ENCODE data around the gene TLE2.

TLE2 gene

DNA sequence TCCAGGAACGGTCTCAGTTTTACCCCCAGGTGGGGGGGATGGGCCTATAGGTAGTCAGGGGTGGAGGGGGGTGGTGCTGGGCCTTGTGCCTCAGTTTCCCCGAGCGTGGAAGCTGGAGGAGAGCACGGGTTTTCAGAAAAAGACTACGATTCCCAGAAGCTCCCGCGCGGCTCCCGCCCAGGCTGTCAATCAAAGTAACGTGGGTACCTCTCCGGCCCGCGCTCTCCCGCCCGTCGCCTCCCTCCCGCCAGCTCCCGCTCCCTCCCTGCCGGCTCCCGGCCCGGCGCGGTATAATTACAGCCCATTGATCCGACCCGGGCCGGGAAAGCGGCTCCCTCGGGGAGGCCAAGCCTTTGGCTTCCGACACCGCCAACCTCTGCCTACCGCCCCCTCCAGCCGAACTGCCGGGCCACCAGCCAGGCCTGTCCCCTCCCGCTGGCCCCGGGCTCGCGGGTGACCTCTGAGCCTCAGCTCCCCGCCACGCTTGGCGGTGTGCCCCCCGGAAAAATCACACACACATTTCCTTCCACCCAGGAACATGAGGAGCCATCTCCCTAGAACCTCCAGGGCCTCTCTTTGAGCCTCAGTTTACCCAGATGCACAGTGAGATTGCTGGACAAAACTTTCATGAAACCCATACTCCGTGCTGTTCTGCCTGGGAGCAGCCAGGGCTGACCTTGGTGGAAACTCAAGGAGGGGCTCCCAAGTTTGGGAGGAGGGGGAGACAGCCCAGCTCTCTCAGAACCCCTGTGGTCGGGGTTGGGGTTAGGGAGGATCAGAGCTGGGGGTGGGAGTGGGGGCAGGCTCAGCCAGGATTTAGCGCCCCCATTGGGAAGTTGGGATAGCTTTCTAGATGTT, 7.3 kb upstream of the TLE2 start:
- peak; percentile 74 for DNase-seq (ENCODE audit: low spot score)

DNA sequence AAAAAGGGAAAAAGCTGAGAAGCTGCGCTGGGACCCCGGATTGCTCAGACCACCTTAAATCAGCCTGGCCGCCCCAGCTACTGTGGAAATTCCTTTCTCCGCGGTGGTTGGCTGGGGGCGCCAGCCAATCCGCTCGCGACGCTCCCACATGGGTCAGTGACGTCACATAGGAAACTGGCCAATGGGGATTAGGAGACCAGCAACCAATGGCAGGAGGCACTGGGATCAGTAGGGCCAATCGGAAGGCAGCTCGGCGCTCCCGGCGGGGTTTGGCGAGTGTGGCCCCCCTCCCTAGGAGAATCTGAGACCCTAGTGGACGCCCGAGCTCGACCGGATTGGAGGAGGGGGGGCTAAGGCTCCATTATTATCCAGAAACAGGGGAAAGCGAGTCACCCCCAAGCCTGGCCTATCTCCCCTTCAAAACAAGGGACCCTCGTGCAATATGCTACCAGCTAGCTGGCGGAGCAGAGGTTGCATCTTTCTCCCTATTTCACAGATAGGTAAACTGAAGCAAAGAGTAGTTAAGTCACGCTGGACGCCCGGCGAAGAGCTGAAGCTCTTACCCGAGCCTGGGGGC, 6.5 kb upstream of the TLE2 start:
- peak; percentile 99 for DNase-seq (ENCODE audit: low spot score)

DNA sequence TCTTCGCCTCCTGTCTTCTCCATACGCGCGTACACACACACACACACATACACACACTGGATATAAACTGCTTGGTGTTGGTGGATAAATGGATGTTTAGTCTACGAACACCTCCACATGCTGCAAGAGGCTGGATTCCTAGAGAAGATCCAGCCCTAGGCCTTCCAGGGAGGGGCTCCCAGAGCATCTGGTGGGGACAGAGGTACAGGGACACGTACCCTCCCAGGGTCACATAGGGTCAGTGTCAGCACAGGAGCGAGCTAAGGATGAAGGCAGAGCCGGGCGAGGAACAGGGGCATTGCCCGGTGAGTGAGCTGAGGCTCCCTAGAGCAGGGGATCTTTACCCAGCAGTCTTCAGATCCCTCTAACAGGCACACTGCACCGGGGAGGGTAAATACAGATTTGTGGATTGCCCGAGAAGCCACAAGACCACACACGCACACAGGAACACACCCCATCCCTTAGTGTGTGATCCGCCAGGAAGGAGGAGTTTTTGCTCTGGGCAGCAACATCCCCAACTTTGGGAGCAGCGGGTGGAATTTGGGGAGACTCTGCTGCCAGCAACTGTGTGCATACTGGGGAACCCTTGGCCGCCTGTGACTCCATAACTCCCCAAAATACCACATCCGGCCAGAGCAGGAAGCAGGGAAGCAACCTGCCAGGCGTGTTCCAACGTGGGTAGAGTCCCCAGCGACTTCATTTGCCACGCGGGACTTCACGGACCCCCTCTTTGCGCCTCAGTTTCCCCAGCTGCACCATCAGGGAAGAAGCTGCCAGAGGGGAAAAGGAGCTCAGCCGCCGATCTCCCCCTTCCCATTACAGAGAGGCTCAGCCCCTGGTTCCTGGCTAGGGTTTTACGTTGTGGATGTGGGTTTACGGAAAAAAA, 5.8 kb upstream of the TLE2 start:
- DNase-seq (ENCODE audit: low spot score): no peak

DNA sequence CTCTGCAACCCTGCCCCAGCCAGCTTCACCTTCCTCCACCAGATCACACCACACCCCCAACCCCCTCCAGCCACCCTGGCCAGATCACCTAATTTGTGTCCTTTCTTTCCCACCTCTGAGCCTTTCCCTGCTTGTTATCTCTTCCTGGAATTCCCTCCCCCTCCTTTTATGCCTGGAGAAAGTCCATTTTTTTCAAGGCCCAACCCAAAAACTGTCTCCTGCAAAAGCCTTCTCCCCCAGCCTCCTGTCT, 5.3 kb upstream of the TLE2 start:
- no peak for DNase-seq (ENCODE audit: low spot score)

DNA sequence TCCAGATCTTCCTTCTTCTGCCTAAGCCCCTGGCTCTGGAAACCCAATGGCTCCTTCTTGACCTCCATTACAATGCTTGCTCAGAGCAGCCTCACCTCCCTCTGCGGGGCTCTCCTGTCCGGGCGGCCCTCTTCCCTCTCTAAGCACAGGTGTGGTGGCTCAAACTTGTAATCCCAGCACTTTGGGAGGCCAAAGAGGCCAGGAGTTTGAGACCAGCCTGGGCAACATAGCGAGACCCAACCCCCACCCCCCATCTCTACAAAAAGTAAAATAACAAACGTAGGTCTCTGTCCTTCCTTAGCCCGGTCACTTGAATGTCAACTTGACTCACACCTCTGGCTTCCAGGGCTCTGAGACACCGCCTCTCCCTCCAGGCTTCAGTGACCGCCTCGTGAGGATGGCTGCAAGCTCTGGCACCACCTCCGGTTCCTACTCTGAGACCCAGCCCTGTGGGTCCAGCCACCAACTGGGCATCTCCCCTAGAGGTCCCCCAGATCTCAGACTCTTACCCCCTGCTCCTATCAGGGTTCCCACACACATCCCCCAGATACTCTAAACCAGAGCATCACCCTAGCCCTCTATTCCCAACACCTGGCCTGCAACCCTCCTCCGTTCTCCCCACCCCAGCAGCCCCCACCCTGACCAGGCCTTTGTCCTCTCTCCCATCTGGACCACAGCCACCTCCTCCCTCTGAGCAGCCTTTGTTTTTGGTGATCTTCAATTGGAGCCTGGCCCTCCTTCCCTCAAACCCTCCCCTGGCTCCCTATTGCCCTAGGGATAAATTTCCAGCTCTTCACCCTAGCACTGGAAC, 4.7 kb upstream of the TLE2 start:
- DNase-seq (ENCODE audit: low spot score): no peak

DNA sequence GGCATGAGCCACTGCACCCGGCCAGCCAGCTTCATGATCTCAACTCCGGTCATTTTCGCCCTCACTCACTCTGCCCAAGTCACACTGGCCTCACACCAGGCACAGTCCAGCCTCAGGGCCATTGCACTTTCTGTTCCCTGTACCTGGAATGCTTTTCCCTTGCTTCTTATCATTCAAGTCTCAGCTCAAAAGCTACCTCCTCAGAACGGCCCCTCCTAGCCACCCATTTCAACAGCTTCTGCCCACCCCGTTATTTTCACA, 2.5 kb upstream of the TLE2 start:
- DNase-seq (ENCODE audit: low spot score): no peak

DNA sequence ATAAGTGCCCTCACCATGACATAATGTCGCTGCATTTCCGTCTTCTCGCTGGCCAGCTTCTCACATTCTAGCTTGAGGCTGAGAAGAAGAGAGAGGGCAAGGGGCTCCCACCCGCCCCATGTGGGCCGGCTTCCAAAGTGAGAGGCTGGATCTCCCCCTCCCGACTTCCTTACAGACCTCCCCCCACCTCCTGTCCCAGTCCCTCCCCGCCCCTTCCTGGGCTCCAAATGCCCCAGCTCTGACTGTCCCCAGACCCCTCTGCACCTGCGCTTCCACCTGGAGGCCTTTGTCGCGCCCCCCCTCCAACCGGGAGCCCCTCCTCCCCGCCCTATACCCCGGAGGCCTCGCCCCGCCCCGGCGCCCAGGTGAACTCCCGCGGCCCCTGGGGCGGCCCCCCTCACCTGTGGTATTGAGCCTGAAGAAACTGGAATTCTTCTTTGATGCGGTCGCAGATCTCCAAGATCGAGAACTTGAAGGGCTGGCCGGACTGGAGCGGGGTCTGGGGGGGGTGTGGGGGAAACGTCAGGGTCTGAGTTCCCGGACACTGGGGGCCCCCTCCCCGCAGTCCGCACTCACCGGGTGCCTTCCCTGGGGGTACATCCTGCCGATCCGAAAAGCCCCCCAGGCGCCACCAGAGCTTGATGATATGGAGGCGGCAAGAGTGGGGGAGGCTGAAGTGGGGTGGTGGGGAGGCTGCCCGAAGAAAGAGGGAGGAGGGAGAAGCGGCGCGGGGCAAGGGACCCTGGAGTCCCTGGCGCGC, 595 bp downstream of the TLE2 start:
- no peak for DNase-seq (ENCODE audit: low spot score)

DNA sequence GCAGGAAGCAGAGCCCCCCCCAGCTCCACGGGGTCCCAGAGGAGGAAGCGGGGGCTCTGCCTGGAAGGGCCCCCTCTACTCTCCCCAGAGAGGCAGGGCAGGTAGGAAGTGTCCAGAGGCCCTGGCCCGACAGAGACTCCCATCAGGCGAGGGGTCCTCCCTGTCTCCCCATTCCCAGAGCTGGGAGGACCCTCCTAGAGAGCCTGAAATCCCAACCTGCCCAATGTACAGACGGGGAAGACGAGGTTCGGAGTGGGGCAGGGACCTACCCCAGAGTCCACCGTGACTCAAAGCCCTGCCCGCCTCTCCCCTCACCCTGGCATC, 1.1 kb downstream of the TLE2 start:
- no peak for DNase-seq (ENCODE audit: low spot score)

DNA sequence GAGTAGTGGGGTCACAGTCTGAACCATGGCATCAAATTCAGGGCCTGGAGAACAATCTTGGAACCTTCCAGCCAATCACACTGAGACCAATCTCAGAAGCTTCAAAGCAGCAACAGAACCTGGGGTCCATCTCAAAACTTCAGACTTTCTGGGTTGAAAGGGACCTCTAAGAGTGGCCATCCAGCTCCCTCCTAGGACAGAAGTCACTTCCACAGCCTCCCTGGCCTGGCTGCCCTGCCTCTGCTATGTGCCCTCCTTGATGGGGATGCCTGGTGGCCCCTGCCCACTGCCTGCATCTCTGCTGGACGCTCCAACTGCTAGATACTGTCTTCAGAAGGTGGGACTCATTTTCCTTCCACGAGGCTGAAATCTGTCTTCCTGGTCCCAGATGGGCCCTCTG, 1.8 kb downstream of the TLE2 start:
- DNase-seq (ENCODE audit: low spot score): no peak

DNA sequence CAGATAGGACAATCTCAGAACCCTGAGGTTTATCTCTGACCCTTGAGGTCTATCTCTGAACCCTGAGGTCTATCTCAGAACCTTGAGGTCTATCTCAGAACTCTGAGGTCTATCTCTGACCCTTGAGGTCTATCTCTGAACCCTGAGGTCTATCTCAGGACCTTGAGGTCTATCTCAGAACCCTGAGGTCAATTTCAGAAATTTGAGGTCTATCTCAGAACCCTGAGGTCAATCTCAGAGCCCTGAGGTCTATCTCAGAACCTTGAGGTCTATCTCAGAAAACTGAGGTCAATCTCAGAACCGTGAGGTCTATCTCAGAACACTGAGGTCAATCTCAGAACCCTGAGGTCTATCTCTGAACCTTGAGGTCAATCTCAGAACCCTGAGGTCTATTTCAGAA, 2.3 kb downstream of the TLE2 start:
- no peak for DNase-seq (ENCODE audit: low spot score)

DNA sequence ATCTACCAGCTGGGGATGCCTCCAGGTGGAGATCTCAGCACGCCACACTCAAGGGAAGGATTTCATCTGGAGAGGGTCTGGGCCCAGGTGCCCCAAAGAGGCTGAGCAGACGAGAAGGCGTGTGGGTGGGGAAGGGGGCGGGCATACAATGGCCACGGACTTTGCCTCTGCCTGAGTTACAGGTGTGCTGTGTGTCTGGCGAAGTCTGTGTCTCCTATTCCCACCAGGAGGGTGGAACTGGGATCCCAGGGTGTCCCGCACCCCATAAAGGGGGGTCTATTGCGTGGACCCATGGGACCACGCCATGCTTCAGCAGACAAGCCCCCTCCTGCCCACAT, 3.6 kb downstream of the TLE2 start:
- no peak for DNase-seq (ENCODE audit: low spot score)

DNA sequence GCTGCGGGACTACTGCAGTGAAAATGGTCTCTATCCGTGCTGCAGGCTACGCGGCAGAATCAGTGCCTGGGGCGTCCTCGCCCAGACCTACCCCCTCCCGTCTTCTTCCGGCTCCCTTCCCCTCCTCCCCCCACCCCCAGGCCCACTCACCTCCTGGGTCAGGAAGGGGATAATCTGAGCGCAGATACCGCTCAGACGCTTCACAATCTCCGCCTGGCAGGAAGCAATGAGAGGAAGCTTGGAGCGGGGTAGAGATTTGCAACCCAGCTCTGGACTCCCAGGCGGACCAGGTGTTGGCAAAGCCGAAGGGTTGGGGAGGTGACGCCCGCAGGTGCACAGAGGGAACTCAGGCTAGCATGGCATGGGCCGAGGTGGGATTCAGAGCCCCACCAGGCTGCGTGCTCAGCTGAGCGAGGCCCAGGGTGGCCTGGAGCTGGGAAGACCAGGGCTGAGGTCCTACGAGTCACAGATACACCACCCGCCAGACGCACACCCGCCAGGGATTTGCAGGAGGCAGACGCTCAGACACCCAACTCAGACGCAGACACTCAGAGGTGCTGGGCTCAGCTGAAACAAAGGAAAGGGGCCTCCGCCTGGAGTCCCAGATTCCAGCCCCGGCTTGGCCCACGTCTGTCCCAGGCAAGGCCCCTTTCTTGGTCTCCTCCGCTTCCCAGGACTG, 4.1 kb downstream of the TLE2 start:
- DNase-seq (ENCODE audit: low spot score): no peak

DNA sequence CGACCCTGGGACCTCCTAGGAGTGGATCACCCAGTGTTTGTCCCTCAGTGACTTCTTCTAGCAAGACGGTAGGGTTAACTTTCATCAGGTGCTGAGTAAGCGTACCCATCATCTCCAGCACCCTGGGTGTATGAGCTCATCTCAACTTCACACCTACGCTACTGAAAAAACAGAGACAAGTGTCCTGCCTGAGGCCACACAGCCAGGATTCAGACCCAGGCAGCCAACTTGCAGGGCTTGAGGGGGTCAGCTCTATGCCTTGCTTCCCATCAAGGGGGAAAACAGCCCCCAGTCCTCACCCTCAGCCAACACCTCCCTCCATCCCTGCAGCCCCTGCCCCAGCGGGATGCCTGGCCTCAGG, 4.6 kb downstream of the TLE2 start:
- DNase-seq (ENCODE audit: low spot score): no peak

DNA sequence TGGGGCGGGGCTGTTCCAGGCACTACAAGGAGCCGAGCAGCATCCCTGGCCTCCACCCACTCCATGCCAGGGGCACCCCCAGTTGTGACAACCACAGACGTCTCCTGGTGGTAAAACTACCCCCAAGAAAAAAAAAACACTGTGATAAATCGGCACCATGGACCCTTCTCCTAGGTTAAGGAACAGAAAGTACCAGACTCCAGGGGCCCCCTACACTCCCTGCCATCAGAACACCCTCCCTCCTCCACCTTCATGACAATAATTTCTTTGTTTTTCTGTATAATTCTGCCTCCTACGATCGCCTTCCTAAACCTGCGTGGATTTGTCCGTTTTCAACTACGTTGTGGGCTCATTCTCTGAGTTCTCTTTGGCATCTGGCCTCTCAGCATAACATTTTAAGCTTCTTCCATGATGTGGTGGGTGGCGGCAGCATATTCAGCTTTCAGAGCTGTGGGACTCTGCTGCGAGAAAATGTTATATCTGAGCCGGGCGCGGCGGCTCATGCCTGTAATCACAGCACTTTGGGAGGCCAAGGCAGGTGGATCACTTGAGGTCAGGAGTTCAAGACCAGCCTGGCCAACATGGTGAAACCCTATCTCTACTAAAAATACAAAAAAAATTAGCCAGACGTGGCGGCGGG, 8.6 kb downstream of the TLE2 start:
- DNase-seq (ENCODE audit: low spot score): no peak

DNA sequence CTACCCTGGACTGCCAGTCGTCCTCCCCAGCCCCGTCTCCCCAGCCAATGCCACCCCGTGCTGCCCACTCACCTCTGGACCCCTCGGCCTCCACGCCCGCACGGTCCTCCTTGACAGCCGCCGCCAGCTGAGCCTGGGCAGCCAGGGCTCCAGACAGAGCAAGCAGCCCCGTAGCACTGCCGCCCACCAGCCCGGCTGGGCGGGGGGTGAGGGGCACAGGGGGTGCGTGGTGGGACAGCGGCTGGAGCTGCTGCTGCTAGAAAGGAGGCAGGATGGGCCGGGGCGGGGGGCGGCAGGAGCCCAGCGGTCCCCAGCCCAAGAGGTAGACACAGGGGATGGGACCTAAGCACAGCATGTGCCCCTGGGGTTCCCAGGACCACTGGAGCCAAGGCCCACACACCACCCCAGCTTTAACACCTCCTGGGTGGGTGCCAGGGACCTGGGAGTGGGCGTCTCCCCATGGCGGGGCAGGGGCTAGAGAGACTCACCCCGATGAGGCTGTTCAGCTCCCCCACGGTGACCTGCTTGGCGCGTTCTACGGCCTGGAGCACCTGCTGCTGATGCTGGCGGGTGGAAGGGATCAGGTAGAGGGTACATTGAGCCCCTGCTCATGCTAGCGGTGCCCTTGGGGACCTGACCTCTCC, 9.7 kb downstream of the TLE2 start:
- DNase-seq (ENCODE audit: low spot score): no peak

DNA sequence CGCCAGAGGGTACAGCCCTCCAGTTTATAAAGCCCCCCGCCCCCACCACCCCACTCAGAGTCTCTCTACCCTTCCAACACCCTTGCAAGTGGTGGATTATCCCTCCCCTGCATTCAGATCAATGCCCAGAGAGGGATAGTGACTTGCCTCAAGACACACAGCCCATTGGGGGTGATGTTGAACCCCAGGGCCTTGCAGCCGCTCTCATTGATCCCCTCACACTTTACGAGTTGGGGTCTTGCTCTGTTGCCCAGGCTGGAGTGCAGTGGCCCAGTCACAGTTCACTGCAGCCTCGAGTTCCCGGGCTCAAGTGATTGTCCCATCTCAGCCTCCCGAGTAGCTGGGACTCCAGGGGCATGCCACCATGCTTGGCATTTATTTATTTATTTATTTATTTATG, 11.2 kb downstream of the TLE2 start:
- no peak for DNase-seq (ENCODE audit: low spot score)

DNA sequence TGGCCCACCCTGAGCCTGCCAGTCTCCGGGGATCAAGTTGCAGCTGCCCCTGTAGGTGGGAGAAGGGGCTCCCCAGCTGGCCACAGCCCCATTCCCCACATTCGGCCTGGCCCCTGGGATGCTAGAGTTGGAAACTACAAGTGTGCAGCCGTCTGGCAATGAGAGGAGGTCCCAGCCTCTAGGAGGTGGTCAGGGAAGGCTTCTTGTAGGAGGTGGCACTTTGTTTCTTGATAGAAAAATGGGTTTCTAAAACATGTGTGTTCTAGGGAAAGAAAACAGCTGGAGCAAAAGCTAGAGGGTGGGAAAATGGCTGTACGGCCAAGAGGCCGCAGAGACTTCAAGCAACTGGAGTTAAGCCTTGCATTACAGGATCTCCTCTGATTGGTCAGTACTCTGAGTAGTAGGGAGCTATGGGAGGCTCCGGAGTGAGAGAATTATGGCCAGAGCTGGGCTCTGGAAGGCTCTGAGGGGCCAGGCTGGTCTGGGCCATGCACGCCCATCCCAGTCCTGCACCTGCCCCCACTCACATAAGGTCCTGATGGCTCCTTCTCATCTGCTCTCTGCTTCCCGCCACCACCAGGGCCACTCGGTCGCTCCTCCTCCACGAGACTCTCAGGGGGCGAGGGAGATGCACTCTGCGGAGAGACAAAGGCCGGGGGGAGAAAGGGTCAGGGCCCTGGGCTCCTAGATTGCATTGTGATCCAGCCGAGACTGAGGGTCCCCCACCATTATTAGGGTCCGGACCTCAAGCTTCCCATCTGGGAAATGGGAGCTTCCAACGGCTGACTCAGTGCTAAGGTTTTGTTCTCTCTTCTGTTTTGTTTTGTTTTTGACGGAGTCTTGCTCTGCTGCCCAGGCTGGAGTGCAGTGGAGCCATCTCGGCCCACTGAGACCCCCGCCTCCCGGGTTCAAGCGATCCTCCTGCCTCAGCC, 13.7 kb downstream of the TLE2 start:
- no peak for DNase-seq (ENCODE audit: low spot score)

DNA sequence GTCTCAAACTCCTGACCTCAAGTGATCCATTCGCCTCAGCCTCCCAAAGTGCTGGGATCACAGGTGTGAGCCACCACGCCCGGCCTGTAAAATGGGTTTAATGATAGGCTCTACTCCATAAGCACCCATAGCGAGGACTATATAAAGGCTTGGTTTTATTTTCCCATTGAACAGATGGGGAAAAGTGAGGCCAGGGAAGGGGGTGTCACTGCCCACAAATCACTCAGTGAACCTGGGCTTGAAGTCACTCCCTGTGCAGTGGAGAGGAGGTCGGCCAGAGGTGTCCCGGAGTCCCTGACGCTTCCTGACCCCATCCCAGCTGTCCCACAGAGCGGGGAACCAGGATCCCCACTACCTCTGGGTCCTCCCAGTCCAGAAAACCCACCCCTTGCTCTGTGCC, 14.9 kb downstream of the TLE2 start:
- no peak for DNase-seq (ENCODE audit: low spot score)

DNA sequence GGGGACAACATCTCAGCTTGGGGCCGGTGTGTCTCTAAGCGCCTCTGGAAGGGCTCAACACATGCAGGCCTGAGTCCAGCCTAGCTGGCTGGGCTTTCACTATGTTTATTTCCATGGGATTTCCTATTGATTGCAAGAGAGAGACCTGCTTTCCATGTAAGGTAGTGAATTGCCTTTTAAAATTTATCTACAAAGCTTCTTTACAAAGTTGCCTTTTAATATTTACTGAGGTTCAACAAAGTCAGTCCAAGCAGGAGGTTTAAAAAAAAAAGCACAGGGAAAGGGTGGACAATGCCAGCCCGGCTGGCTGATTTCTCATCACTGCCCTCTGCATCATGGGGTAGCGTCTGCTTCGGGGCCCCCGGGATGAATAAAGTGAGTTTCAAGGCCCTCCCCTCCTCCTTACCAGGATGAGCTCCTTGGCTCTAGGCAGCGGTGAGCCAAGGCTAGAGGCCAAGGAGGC, 15.8 kb downstream of the TLE2 start:
- DNase-seq (ENCODE audit: low spot score): no peak
